GM21576 (cell line): Measurements from ENCODE around the gene GSTT4.
"Not testable (repeated sequence)": the region's sequence is repeated elsewhere in the genome, so short reads cannot be mapped to it uniquely, and the experiment has no call there.

Source experiments
- ATAC-seq: cut with Tn5 transposase; IDR thresholded peaks from one replicate; pipeline ENCODE4 v1.9.1; 2021; ENCODE audit warnings: mild to moderate bottlenecking, moderate library complexity; ENCODE audit not compliant: unreplicated experiment

GSTT4 gene

DNA sequence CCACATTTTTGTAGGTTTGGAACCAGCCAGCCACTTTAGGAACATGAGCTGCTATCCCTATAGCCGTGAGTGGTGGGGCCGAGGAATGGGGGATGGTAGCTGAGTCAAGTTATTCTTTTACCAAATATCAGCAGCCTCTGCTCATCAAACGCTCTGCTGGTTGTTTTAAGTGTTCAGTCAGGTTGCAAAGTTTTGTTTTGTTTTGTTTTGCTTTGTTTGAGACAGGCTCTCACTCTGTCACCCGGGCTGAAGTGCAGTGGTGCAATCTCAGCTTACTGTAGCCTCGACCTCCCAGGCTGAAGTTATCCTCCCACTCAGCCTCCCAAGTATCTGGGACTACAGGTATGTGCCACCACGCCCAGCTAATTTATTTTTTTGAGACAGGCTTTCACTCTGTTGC, 20.2 kb upstream of the GSTT4 start:
- ATAC-seq: no peak

DNA sequence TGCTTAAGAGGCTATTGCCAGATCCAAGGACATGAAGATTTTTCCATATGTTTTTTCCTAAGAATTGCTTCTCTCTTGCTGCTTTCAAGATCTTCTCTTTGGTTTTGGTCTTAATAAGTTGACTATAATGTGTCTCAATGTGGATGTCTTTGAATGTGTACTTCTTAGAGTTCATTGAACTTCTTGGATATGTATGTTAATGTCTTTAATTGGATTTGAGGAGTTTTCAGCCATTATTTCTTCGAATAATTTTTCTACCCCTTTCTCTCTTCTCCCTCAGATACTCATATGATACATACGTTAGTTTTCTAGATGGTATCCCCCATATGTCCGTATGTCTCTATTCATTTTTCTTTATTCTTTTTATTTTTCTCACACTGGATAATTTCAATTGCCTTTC, 19.1 kb upstream of the GSTT4 start:
- ATAC-seq: no peak

DNA sequence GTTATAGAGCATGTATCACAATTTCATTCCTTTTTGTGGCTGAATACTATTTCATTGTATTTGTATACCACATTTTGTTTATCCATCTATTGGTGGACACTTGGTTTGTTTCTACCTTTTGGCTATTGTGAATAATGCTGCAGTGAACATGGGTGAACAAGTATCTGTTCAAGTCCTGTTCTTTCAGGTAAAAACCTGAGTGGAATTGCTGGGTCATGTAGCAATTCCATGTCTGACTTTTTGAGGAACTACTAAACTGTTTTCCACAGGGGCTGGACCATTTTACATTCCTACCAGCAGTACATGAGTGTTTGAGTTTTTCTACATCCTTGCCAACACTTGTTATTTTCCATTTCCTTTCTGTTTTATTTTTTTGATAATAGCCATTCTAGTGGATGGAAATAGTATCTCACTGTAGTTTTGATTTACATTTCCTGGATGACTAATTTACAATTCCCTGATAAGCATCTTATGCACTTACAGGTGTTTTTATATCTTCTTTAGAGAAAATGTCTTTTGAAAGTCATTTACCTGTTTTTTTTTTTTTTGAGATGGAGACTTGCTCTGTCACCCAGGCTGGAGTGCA, 18.0 kb upstream of the GSTT4 start:
- ATAC-seq: no peak

DNA sequence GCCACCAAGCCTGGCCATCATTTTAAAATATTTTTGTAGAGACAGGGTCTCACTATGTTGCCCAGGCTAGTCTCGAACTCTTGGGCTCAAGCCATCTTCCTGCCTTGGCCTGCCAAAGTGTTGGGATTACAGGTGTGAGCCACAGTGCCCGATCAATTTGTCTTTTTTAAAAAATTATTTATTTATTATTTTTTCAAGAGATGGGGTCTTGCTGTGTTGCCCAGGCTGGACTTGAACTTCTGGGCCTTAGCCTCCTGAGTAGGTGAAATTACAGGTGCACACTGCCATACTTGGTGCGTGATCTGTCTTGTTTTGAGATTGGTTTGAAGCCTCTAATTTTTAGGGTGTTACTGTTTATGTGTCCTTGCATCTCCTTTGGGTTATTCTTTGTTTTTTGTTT, 16.1 kb upstream of the GSTT4 start:
- no peak for ATAC-seq

DNA sequence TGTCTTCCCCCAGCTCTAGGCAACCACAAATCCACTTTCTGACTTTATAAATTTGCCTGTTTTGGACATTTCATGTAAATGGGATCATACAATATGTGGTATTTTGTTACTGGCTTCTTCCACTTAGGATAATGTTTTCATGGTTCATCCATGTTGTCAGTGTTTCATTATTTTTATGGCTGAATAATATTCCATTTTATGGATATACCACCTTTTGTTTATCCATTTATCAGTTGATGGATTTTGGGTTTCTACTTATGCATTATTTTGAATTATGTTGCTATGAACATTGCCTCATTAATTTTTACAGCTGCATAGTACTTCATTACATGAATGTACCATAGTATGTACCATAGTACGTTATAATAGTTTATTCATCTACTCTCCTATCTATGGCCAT, 10.9 kb upstream of the GSTT4 start:
- no peak for ATAC-seq

DNA sequence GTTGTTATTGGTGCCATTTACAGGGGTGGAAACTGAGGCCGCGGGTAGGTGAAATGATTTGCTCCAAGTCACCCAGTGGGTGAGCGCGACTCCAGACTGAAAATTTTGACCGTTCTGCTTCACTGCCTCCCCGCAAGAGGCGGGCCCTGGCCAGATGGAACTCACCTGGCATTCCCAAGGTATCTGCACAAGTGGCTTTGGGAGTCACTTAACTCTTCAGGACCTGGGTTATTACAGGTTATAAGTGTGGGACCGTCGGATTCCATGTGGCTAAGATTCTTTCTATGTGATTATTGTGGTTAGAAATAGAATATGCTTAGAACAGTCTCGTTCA, 6.4 kb upstream of the GSTT4 start:
- peak; percentile 10 for ATAC-seq

DNA sequence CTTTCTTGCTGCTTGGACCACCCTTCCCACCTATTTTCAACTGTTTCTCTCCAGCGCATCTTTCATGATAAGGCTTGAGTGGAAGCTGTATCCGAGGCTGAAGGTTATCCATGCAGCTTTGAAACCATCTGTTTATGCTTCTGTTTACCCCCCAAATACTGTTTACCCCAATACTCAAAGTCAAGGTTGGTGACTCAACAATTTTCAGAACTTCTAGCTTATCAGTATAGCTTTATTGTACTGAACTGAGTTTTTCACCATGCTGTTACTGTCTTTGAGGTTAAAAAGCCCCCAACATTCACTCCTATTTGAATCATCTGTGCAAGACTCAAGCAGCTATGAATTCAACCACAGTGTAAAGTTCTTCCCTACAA, 4.8 kb upstream of the GSTT4 start:
- ATAC-seq: no peak

DNA sequence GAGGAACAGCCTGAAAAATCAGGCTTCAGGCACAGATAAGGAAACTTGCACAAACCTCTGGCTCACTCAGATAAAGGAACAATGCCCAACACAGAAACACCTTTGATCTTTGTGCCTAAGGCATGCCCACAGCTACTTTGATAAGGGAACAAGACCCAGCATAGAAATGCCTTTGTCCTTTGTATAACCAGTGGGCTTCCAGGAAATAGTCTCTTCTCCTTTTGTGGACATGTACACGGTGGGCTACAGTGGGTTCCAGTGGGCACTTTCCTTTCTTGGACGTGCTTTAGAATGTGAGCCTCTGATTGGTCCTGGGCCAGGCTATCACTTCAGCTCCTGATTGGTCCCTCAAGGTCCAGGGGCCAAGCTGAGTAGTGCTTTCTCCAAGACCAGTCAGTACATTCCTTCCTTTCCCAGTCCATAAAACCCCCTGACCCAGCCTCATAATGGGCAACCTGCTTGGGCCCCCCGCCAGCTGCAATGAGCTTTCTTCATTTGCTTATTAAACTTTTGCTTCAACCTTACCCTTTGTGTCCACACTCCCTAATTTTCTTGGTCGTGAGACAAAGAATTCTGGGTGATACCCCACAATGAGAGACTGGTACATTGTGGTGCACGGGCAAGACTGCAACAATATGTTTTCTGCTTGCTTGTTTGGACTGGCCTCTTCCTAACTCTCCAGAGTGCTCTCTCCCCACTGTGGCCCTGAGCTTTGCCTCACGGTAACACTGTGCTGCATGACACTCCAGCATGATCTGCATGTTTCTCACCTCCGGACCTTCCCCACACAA, 4.2 kb upstream of the GSTT4 start:
- ATAC-seq: no peak

DNA sequence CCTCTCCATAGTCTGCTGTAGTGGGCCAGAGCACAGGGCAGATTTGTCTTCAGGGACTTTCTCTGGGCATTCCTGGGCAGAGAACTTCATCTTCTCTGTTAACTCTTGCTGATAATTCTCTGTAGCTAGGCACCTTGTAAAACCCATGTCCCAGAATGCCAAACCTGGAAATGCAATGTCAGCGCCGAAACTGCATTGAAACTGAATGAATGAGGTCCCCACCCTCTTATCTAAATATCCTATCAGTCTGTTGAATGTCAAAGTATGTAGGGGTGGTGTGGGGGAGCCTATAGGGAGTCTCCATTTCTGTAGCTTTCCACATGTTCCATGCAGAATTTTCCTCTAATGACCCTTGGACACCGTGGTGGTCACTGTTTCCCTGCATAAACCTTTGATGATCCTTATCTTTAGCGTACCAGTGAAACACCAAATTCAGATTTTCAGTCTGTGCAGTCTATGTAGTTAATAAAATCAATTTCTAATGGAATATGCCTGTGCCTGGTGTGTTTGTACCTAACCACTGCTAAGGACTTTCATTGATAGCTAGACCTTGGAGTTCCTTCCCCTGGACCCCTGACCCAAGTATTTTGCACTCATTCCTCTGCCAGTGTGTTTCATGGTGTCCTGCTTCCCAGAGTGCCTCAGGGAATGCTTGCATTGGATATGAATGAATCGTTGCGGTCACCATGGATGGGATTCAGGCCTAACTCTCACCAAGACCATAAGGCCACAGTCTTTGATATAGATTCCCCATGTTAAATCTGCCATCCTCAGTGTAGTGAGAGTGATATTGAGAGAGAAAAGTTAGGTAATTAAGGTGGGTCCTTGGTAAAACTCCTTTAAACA, 3.4 kb upstream of the GSTT4 start:
- ATAC-seq: no peak

DNA sequence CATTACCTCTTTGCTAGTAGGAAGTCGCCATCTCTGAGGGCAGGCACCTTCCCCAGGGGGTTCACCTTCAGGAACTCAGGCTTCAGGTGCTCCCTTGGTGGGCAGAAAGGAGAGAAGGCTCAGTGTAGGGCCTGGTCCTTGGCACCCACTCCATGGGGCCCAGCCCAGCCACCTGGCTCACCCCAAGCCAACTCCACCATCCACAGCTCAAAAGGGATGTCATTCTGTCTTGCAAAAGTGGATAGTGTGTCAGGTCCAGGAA, 2.7 kb upstream of the GSTT4 start:
- no peak for ATAC-seq

DNA sequence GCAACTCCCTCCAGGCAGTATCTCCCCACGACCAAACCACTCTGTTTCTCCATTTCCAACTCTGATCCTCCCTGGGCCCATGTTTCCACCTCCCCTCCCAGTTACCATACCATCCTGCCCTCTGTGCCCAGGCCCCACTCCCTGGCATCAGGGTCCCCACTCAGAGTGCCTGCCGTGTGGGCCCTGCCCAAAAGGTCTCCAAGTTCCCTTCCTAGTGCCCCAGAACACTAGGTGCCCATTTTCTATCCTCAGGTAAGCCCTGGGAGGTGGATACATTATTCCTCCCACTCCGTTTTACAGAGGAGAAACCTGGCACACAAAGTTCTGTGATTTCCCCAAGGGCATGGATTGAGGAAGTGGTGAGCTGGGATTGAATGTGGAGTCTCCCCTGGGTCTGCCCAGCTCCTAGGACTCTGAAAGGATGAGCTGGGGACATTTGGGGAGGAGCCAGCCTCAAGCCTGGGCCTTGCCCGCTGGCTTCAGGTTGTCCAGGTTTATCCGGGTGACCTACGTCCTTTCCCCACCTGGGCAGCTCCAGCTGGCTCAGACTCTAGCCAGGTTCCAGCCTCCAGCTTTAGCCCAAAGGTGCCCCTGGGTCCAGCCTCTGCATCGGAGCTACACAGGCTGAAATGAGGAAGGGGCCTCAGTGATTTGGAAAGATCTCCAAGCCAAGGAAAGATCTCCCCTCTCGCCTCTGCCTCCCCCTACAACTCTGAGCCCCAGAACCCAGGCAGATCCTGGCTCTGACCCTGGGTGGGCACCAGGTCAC, 2.2 kb upstream of the GSTT4 start:
- no peak for ATAC-seq

DNA sequence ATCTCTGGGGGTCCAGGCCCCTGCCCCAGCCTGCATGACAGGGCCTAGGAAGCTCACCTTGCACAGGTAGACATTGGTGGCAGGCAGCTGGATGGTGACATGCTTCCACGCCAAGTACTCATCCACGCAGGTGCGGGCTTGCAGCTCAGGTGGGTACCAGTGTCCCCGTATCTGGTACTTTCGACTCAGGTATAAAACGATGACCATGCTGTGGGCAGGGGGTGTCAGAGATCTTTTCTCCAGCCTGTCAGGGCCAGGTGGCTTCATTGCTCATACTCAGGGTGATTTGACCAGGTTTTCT, 1.6 kb upstream of the GSTT4 start:
- ATAC-seq: no peak

DNA sequence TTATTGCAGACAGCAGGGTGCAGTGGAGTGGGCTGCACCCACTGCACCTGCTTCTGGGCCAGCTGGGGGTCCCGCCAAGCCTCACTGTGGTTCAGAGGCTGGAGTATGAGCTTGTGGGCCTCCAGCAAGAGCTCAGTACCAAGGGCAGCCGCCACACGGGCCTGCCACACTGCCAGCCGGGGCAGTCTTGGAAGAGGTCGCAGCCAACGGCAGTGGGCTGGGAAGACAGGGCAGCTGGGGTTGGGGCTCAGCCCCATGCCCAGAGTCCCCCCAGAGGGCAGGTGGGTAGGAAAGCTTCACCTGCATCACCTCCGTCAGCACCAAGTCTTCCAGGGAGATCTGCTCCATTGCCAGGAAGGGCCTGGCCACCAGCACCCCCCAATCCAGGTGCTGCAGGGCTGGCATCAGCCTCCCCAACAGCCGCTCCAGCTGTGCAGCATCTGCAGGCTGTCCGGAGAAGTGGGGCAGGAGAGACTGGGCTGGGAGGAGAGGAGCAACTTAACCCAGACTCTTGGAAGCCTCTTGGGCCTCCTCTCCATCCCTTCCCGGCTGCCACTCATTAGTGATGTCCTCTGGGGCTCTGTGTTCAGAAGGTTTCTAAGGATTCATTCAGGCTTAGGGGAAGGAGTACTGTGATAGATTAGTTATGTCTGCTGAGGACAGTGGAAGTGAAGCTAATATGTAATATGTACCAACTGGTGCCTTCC, 1.1 kb upstream of the GSTT4 start:
- ATAC-seq: no peak

DNA sequence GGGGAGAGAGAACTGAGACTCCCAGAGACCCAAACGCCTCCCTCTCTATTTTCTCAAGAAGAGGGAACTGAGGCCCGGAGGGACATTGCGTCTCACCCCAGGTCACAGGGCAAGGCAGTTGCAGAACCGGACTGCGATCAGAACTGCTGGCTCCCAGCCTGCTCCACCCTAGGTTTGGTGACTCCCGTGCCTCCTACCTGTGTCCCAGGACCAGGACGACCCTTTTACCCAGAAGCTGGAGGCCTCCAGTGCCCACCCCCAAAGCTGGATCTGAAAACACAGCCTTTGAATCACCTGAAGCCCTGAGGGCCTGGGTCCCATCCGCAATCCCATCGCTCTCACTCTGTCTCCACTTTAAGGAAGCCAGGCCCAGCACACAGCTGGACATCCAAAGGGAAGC, 1.4 kb downstream of the GSTT4 start:
- no peak for ATAC-seq

DNA sequence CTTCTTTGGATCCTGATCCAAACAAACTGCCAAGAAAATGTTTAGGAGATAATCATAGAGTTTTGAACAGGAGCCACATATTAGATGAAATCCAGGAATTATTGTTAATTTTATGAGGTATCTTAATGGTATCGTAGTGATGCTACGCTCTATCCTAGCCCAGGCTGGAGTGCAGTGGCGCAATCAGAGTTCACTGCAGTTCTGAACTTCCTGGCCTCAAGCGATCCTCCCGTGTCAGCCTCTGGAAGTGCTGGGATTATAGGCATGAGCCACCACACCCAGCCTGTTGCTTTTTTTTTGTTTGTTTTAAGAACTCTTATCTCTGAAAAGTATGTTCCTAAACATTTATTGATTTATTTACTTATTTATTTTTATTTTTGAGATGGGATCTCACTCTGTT, 2.4 kb downstream of the GSTT4 start:
- ATAC-seq: no peak

DNA sequence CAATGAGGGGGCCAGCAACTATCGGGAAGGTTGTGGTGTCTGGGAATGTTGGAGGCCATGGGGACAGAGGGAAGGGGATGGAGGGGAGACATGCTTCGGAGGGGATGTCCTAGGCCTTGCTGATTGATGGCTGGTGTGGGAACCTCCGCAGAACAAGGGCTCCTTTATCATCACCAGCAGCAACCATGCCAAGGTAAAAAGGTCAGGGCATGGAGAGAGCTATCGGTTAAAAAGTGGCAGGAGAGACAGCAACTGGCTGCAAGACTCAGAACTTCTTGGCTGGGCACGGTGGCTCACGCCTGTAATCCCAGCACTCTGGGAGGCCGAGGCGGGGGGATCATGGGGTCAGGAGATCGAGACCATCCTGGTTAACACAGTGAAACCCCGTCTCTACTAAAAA, 3.0 kb downstream of the GSTT4 start:
- ATAC-seq: no peak

DNA sequence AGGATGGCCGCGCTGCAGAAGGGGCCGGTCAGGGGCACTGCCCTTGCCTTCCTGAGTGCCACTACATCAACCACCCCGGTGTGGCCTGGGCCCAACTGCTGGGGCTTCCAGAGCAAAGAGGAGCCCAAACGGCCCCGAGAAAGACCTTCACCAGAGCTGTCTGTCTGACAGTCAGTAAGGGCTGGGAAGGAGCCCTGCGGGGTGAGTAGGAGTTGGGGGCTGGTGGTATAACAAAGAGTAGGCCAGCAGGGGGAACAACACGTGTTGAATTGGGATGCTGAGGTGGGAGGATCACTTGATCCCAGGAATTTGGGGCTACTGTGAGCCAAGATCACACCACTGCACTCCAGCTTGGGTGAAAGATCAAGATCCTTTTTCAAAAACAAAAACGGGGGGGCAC, 3.9 kb downstream of the GSTT4 start:
- no peak for ATAC-seq

DNA sequence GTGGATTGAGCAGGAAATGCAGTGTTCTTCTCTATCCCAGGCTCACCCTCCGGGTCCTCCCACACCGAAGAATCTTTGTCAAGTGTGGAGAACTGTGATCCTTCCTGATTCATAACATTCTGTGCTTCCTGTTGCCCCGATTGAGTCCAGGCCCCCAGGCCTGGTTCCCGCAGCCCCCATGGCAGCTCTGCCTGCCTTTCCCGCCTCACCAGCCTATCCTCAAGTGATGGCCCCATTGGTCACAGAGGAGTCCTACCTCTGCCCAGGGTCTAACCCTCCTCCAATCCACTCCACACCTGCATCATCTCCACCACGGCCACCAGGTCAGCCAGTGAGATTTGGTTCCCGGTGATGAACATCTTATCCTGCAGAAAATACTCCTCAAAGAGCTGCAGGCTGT, 5.5 kb downstream of the GSTT4 start:
- not testable (repeated sequence) for ATAC-seq

DNA sequence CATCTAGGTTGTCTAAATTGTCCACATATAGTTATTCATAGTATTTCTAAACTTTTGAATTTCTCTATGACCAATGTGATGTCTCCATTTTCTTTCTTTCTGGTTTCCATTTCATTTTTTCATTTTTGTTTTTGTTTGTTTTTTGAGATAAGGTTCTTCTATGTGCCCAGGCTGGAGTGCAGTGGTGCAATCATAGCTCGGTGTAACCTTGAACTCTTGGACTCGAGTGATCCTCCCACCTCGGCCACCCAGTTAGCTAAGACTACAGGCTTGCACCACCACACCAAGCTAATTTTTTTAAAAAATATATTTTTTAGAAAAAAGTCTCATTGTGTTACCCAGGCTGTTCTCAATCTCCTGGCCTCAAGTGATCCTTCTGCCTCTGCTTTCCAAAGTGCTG, 8.2 kb downstream of the GSTT4 start:
- ATAC-seq: no peak

DNA sequence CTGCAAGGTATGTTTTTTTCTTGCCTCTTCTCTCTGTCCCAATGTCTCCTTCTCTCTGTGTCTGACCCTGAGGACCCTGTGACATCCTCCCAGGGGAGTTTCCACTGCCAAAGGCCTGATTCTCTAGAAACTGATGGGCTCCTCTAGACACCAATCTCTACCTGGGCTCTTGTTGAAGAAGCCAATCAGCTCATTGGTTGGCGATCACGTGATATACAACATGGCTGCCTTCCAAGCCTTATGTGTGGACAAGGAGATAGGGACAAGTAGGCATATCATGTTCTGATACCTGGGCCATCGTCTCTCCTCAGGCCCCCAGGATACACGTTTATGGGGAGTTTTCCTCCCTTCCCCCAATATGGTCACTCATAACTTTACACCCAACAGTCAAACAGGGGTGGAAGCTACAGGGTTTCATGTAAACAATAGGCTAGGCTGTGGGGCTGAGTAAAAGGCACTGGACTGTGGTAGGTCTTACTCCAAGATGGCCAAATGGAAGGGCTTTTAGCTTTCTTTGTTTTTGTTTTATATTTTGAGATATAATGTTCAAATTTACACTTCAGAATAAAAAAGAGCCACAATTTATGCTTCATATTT, 11.6 kb downstream of the GSTT4 start:
- ATAC-seq: not testable (repeated sequence)

DNA sequence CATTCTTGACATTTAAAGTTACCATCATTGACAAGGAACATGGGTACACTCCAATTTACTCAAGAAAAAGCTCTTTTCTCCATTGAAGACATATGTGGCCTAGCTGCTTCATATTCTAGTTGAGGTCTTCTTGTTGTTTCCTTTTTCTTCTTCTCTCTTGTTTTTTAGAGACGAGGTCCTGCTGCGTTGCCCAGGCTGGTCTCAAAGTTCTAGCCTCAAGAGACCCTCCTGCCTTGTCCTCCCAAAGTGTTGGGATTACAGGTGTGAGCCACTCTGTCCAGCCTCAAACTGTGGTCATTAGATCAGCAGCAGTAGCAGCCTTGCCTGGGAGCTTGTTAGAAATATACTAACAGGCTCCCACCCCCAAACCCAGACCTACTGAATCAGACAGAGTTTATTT, 12.2 kb downstream of the GSTT4 start:
- not testable (repeated sequence) for ATAC-seq
